Panc1 (cell line): Measurements from ENCODE around the gene MYCBP2. TPM values are rescaled to one million over a fixed set of nuclear protein-coding genes. Genes with fewer than 3 reads are reported as not detected.

Experiments used
- ATAC-seq: fragments of 200-7000 bp; cut with Tn5 transposase; 2 replicates; pipeline ENCODE4 v1.9.1; 2020; ENCODE audit warnings: mild to moderate bottlenecking, moderate library complexity
- BruUV-seq: library from RNA; stranded (reverse); fragments of 400-500 nt; replicated peaks from 2 replicates; lab custom pipeline; 2021; lab: Mats Ljungman, UMichigan
- CTCF ChIA-PET: fragments of 300-600 bp; sonication (Branson Sonifier 250); formaldehyde crosslinking; loops from one replicate; lab custom pipeline; 2022; ENCODE audit warnings: antibody characterized with exemption; lab: Charles Lee
- POLR2A ChIA-PET: fragments of 300-600 bp; sonication (Branson Sonifier 250); formaldehyde crosslinking; loops from one replicate; lab custom pipeline; 2022; ENCODE audit warnings: antibody characterized with exemption; lab: Charles Lee
- DNase-seq: peaks from one replicate; pipeline ENCODE4 v3.0.0-alpha.2; 2010; ENCODE audit warnings: low read depth, low spot score
- H3K27ac ChIP-seq: 2 replicates; pipeline ENCODE4 v1.5.1; 2011; ENCODE audit warnings: mild to moderate bottlenecking, low read length, inconsistent platforms
- H3K27me3 ChIP-seq: fragments of 200-500 bp; sonication (Bioruptor generic); 2 replicates; pipeline ENCODE4 v1.6.0; 2014; ENCODE audit warnings: low read length, inconsistent platforms; ENCODE audit not compliant: control insufficient read depth, insufficient read depth
- H3K36me3 ChIP-seq: fragments of 200-500 bp; sonication (Bioruptor generic); 2 replicates; pipeline ENCODE4 v1.5.1; 2014; ENCODE audit warnings: inconsistent platforms, mild to moderate bottlenecking, low read length, moderate library complexity; ENCODE audit not compliant: control insufficient read depth, insufficient read depth
- H3K4me1 ChIP-seq: 2 replicates; pipeline ENCODE4 v1.5.1; 2011; ENCODE audit warnings: inconsistent platforms, mild to moderate bottlenecking, low read length, moderate library complexity; ENCODE audit not compliant: control insufficient read depth, insufficient read depth
- H3K4me3 ChIP-seq, 2 experiments: 2 replicates each; pipeline ENCODE4 v1.5.1; 2011 to 2012; ENCODE audit warnings: low read depth in 2 of 2, low read length in 2 of 2, mild to moderate bottlenecking in 2 of 2, inconsistent platforms in 1 of 2, moderate library complexity in 1 of 2
- H3K9me3 ChIP-seq: fragments of 200-500 bp; sonication (Bioruptor generic); 2 replicates; pipeline ENCODE4 v1.5.1; 2014; ENCODE audit warnings: low read depth, mild to moderate bottlenecking, inconsistent platforms, low read length, moderate library complexity; ENCODE audit not compliant: control insufficient read depth, insufficient read depth
- CTCF ChIP-seq: fragments of 450-650 bp; IDR thresholded peaks from 2 replicates; pipeline ENCODE4 v1.5.1; 2017; ENCODE audit warnings: mild to moderate bottlenecking
- POLR2AphosphoS5 ChIP-seq: IDR thresholded peaks from 2 replicates; pipeline ENCODE4 v1.6.1; 2012; ENCODE audit warnings: mild to moderate bottlenecking, low read depth, low read length, moderate library complexity
- REST ChIP-seq, 2 experiments: IDR thresholded peaks; 2 replicates each; pipeline ENCODE4 v1.6.1; 2011 to 2012; ENCODE audit warnings: low read depth in 2 of 2, control low read depth in 1 of 2, low read length in 1 of 2, mild to moderate bottlenecking in 1 of 2, moderate library complexity in 1 of 2; ENCODE audit not compliant: insufficient read depth in 1 of 2
- SIN3A ChIP-seq: IDR thresholded peaks from 2 replicates; pipeline ENCODE4 v1.6.1; 2012; ENCODE audit warnings: low read depth, mild to moderate bottlenecking, low read length, moderate library complexity, borderline replicate concordance; ENCODE audit not compliant: insufficient read depth
- TCF7L2 ChIP-seq: IDR thresholded peaks from 2 replicates; pipeline ENCODE4 v1.6.1; 2011; ENCODE audit warnings: mild to moderate bottlenecking, low read depth, low read length, inconsistent platforms
- in situ Hi-C: cut with HindIII; loops from 2 replicates; pipeline ENCODE4 v1.10.0; 2016; ENCODE audit warnings: low sequenced_read_pairs, low pct_unique_long_range_greater_than_20kb
- intact Hi-C: fragments of 100-400 bp; cut with micrococcal nuclease; formaldehyde crosslinking; loops from one replicate; pipeline ENCODE4 v1.10.0; 2022; ENCODE audit not compliant: unreplicated experiment
- total RNA-seq: library from RNA; stranded (reverse); gene quantifications from one replicate; pipeline ENCODE4 v1.2.1, GENCODE V29; 2021; ENCODE audit not compliant: unreplicated experiment

MYCBP2 gene
- total RNA-seq, 1 experiment from 2014 or later: 41.4 TPM

- in situ Hi-C loops: no loop called here
- intact Hi-C loops: no loop called here
- Histone ChIP-seq H3K4me3 (no peak overlapping the region), H3K9me3 (no peaks in the 10 kb centered on the region), H3K27me3 (no peaks in the 10 kb centered on the region), H3K36me3 (no peaks in the 10 kb centered on the region), H3K4me1 (no peaks in the 10 kb centered on the region), H3K27ac (no peak overlapping the region)
- POLR2A ChIA-PET: no interaction called here
- CTCF ChIA-PET: no interaction called here
- no peak for ATAC-seq
- TF ChIP-seq POLR2AphosphoS5 (no peak), TCF7L2 (no peak), REST (IDR thresholded peaks at IDR 0.05; ENCODE audit: insufficient read depth in 1 of 2, low read depth in 2 of 2, low read length in 1 of 2) (no peak), CTCF (no peak), SIN3A (no peak)
- no peak for DNase-seq
- no TSS peak for BruUV-seq
Observed at GRCh38 chr13:77360032-77360685, 33.3 kb upstream of the MYCBP2 start.

- no TSS peak for BruUV-seq
- Histone ChIP-seq H3K4me3 (no peak overlapping the region), H3K9me3 (no peaks in the 10 kb centered on the region), H3K4me1 (no peaks in the 10 kb centered on the region), H3K27me3 (no peaks in the 10 kb centered on the region), H3K27ac (no peak overlapping the region), H3K36me3 (no peaks in the 10 kb centered on the region)
- intact Hi-C loops: no loop called here
- TF ChIP-seq REST (IDR thresholded peaks at IDR 0.05; ENCODE audit: insufficient read depth in 1 of 2, low read depth in 2 of 2, low read length in 1 of 2) (no peak), SIN3A (no peak), TCF7L2 (no peak), POLR2AphosphoS5 (no peak), CTCF (no peak)
- ATAC-seq (no peak), DNase-seq (no peak)
- ChIA-PET POLR2A (no interaction called here), CTCF (no interaction called here)
- in situ Hi-C loops: no loop called here
Observed at GRCh38 chr13:77359171-77359570, 32.3 kb upstream of the MYCBP2 start.
